ENCODE measurements around the gene IGF1R.

- TF ChIP-seq CTCF (IDR thresholded peaks at IDR 0.05; ENCODE audit: poor library complexity) (no peak), EZH2phosphoT487 (IDR thresholded peaks at IDR 0.05; ENCODE audit: low read depth, severe bottlenecking, unreplicated experiment) (no peak), EZH2 (IDR thresholded peaks at IDR 0.05; ENCODE audit: borderline replicate concordance) (no peak)
Observed at GRCh38 chr15:98781838-98782237, 133.5 kb downstream of the IGF1R start.
